Left kidney (tissue), 2 donors: ENCODE data around the gene POLG. TPM values are rescaled to one million over a fixed set of nuclear protein-coding genes. Genes with fewer than 3 reads are reported as not detected.

ENCODE experiments used
- DNase-seq: peaks from one replicate; pipeline ENCODE4 v3.0.0-alpha.2; 2013
- polyA plus RNA-seq: library from polyadenylated mRNA; unstranded; fragments of 120-200 nt; gene quantifications from one replicate; pipeline ENCODE4 v1.2.1, GENCODE V29; 2013; ENCODE audit not compliant: insufficient read length

The POLG gene
- polyA plus RNA-seq, 1 donor: 54.9 TPM

- DNase-seq: no peak
Observed at GRCh38 chr15:89328398-89329254, 6.0 kb downstream of the POLG start.

GRCh38 chr15:89327113-89327512, 7.5 kb downstream of the POLG start:
- DNase-seq: no peak

DNA sequence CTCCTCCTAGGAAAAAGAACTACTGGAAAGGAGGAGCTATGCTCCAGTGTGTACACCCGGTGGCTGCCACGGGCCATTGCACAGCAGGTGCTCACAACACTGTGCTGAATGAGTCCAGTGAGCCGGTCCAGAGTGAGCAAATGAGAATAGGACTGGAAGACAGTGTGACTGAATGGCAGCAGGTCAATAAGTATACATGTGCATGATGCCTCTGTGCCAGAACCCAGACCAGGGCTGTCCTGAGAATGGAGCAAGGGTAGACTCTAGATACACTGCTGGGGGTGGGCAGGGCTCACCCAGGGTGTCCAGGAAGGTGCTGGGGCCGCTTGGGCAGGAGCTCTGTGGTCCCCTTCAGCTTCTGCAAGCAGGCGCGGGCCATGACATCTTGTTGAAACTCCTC, 8.3 kb downstream of the POLG start:
- no peak for DNase-seq

GRCh38 chr15:89325039-89325803, 9.4 kb downstream of the POLG start:
- DNase-seq: no peak

- DNase-seq: no peak
Observed at GRCh38 chr15:89323825-89324224, 10.8 kb downstream of the POLG start.

GRCh38 chr15:89322822-89323221, 11.8 kb downstream of the POLG start:
- DNase-seq: no peak

DNA sequence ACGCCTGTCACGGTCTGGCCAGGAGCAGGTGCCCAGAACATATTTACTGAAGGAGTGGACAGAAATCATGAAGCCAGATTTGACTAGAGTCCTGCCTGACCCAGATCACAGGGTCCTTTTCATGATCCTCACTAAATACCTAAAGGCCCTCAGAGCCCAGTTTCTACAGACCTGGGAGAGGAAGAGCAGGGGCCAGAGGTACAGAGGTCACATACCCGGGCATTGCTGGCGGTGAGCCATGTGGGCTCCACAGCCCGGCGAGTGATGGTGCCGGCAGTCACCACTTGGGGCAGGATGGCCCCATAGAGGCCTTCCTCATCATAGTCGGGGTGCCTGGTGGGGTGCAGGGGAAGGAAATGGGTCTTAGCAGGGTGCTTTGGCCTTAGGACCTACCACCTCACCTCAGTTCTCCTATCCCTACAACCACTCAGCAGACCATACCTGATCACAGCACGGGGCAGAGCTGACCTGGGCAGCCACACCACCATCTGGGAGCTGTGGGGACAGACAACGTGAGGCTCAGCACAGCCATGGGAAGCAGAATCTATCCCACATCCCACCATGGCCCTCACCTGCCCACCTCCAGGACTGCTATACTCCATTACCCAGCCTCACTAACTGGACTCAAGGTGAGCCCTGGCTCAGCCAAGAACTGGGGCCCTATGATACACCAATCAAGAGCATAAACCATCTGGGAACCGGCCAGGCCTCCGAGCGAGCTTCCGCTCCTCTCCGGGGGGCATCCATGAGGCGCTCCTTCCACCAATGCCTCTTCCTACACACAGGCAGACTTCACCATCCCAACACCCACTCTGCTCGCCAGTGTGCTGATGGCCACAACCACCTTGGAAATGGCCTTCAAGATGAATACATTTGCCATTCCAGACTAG, 12.9 kb downstream of the POLG start:
- DNase-seq: no peak

- no peak for DNase-seq
Observed at GRCh38 chr15:89320200-89320599, 14.4 kb downstream of the POLG start.

DNA sequence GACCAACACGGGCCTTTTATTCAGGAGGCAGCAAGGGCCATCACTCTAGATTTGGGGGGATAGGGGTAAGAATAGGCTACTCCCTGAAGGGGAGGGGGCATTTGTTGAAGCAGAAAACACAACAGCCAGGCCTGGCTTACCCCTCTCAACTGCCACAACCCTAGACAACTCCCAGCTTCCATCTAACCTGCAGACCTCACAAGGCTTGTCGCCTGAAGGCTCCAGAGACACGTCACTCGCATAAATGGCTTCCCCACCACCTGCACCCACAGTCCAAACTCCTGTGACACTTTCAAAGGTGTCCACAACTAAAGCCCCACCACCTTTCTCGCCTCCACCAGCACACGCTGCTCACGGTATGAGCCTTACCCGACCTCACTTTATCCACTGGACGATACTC, 14.9 kb downstream of the POLG start:
- no peak for DNase-seq

DNA sequence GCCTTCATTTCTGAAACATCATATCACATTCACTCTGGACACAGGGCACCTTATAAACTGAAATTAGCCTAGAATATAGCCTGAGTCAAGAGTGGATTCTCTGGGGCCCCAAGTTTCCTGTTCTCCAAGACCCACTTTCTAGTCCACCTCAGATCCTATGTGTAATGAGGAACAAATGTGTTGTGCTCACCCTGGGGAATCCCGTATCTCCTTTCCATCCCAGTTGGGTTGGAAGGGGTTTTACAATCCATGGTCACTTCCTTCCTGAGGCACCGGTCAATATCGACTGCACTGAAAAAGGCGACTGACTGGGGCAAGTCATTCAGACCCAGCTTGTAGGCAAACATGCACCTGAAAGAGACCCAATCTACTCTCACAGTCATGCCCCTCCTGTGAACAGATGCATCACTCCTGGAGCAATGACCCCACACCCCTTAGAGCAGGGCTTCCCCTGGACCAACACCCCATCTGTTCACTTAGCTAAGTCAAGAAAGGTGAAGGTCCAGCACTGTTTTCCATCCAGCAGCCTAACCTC, 17.4 kb downstream of the POLG start:
- DNase-seq: no peak

GRCh38 chr15:89316504-89316903, 18.1 kb downstream of the POLG start:
- no peak for DNase-seq

DNA sequence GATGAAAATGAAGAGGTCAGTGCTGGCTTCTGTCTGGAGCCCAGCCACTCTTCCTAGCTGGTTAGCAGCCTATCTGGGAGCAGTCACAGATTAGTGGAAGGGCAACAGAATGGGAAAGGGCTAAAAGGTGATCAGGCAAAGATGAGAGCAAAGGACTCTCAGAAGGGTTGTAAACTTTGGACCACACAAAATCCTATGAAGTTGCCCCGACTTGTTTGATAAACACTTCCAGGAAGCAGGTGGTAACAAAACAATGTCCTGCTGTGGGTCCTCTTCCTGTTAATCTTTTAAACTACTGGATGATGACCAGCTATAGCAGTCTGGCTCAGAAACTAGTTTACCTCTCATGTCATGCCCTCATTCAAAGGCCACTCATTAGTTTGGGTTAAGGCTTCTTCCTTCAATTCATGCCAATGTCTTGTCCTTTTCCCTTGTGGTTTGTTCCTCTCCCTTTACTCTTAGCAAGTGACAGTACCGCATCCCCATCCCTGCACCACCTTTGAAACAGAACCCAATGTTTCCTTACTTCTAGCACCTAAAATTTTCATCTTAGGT, 19.2 kb downstream of the POLG start:
- DNase-seq: no peak

GRCh38 chr15:89309993-89310392, 24.6 kb downstream of the POLG start:
- DNase-seq: no peak

GRCh38 chr15:89308236-89308635, 26.4 kb downstream of the POLG start:
- DNase-seq: no peak

DNA sequence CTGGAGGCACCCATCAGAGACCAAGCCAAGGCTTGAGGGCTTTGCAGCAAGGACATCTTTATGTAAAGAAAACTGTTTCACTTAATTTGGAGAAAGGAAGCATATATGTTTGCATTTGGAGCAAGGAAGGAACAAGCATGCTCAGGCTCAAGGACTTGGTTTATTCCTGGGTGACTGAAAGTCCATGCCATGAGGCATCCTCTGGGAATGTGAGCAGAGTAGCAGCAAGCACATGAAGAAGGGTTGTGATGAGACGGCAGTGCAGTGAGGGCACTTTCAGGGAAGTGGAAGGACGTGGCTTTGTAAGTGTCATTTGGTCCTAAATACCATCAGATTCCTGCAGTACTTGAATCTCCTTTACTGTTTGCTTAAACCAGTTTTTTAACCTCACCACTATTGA, 26.8 kb downstream of the POLG start:
- no peak for DNase-seq

DNA sequence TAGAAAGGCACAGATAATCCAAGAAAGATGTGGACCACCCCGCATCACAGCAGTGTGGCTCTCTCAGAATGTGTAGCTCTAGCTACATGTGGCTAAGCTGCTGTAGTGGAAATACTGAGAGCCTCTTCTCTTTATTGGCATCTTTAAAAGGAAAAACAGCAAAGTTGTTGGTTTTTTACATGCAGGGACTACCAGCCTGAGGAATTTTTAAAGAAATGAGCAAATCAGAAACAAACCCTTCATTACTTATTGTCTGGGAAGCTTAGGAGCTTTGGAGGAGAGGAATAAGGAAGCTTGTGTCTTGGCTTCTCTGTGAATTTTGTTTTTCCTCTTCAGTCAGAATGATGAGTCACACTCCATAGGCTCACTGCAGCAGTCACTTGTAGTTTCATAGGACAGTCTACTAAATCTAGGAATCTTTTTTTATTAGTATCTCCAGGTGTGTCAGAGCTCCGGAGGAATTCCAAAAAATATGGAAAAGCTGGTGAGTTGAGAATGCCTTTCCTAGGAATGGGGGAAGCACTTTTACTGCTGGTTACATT, 27.5 kb downstream of the POLG start:
- no peak for DNase-seq

DNA sequence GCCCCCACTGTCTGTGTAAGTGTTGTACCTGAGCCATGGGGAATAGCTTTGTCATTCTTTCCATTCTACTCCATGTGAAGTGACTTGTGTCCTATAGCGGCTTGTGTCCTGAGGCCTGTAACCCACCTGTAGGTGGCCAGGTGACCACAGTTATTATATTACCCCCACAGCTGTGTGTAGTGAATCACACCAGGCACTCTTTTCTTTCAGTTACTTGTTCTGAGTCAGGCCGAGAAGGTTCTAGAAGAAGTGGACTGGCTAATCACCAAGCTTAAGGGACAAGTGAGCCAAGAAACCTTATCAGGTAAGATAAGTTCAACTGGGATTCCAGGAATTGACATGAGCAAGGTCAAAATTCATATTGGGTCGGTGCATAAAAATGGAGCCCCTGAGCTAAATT, 29.2 kb downstream of the POLG start:
- DNase-seq: no peak

GRCh38 chr15:89303986-89304385, 30.6 kb downstream of the POLG start:
- DNase-seq: no peak

DNA sequence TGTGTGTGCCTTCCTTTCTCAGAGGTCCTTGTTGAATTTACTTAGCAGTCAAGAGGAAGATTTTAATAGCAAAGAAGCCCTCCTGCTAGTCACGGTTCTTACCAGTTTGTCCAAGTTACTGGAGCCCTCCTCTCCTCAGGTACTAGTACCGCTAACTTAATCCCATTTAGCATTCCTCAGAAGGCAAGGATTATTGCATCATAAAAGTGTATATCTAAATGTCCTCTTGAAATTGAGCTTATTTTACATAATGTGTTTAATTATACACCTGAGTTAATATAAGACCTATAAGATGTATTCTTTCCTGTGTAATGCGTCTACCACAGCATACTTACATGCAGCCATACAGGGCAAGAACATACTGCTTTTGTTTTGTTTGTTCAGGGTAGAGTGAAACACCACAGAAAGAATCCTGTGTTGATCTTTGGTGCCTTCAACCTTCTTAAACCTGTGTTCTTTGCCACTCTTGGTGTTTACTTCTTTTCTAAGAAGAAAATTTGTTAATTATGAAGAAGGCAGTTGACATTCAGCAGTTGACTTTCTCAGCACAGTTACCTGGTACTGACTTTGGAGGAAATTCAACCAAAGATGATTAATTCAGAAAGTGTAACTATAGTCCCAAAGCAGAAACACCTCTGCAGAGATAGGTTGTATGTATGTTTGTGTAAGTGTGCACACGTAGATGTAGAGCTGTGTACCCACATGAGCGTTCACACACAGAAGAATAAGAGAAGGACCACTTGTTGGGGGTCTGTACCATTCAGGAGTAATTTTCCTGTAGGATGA, 33.1 kb downstream of the POLG start:
- DNase-seq: no peak

DNA sequence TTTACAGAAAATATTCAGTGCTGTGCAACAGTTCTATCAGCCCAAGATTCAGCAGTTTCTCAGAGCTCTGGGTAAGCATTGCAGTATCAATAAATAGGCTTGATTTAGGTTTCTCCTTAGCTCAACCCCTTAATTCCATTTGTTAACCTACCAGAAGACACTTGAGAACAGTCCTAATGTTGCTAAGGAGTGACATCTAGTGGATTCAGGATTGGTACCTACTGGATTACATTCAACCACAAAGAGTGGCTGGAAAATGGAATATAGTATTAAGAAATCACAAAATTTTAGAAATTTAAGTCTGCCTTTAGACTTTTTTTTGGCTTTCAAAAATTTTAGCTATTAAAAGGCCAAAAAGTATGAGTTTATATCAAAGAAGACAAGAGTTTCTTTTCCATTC, 34.7 kb downstream of the POLG start:
- no peak for DNase-seq

- no peak for DNase-seq
Observed at GRCh38 chr15:89293012-89293411, 41.6 kb downstream of the POLG start.
